Measurements from ENCODE around the gene CNGA3.

Gene CNGA3

DNA sequence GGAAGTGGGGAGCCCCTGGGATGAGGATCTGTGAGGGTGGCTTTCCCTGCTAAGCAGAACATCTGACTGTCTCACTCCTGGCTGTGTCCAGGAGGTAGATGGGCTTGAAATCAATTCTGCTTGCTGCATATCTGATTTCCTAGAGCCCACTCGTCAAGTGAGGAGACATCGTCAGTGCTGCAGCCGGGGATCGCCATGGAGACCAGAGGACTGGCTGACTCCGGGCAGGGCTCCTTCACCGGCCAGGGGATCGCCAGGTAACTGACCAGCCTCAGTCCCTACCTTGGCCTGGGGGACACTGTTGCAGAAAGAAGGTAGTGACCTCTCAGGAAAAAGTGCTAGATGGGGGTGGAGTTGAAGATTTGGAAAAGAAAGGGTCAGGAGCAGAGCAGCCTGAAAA lies 31.3 kb downstream of the CNGA3 start:
- no peak for DNase-seq (ENCODE audit: low read depth)

DNA sequence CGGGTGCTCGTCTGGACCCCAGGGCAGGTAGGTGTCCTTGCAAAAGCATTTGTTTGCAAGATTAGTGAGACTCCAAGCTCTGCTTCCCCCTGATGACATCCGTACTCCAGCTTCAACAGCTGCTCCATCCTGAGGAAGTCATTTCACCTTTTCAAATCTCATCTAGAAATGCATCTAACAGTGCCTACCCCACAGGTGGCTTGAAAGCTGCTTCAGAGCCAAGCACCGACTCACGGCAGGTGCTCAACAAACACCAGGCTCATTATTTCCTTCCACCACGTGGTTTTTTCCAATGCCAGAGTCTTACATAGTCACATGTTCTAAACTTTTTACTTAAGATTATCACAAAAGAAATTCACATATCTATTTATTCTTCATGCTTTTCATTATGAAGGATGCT lies 31.9 kb downstream of the CNGA3 start:
- no peak for DNase-seq (ENCODE audit: low read depth)

DNA sequence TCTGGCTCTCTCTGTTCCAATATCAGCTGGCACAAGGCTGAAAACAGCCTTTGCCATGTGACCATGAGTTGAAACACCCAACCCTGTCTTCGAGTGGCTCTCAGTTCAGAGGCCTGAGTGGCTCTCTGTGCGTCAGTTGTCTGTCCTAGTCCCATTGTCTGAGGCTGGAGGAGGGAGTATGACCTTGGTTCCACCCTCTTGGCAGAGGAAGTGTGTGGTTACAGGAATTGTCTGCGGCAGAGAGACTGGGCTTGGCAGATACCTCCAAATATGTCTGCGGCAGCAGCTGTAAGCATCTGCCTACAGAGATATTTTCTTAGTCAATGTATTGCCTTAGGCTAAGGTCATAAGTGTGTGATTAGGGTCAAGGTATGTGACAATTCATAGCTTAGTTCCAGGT lies 32.6 kb downstream of the CNGA3 start:
- DNase-seq (ENCODE audit: low read depth) = no peak

DNA sequence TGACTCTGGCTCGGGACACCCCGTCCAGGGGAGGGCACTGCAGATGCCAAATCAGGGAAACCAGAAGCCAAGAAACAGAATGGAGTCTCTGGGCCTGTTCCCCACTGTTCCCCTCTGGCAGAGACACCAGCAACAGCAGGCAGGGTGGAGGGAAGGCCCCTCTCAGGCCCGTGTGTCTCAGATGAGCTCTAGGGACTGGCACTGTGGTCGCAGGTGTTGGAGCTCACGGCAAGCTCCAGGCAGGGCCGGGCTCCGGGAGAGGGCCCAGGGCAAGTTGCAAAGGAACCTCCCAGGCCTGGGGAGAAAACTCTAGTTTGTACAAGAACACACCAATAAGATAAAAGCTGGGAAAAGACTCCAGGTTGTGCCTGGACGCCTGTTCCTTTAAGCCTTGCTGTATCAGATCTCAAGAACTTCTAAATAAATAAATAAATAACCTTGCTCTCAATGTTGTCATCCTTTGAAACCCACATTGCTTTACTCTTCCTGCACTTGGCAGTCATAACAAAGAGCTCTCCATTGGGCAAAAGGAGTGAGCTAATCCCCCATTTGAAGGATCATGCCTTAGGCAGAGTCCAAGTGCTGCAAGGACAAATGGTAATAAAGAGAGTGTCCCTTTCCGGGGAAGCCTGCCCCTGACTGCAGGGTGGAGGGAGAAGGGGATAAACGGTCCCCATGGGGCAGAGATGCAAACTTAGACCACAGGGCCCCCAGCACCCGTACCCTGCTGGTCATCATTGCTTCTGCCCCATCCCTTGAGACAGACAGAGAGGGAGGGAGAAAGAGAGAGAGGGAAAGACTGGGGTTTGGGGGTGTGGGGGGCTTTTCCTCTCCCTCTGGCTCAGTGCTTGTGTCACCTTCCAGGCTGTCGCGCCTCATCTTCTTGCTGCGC lies 33.3 kb downstream of the CNGA3 start:
- DNase-seq (ENCODE audit: low read depth) = no peak

DNA sequence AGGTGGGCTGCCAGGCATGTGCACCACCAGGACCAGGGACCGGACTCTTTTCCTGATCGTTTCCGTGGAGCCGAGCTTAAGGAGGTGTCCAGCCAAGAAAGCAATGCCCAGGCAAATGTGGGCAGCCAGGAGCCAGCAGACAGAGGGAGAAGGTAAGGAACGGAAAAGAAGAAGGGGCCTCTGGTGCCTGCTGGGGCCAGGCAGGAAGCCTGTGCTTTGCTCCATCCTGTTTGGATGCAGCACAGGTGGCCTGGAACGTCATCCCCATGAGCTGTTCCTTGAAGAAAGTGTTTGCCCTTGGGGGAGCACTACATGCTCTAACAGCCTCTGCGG lies 33.9 kb downstream of the CNGA3 start:
- DNase-seq (ENCODE audit: low read depth) = no peak

DNA sequence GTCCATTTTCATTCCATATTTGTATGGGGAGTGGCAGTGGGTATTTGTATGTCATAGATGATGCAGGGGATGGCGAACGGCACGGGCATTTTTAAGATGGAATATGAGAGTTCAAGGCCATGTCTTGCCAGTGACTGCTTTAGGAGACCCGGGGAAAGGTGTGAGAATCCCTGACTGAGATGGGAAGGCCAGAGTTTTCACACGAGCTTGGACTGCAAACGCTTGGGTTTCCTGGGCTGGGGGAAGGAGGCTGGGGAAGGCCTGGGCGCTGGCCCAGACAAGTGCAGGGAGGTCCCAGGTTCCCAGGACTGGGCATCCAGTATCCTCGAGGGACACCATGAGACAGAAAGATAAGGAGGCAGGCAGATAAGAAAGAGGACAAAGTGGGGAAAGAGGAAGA lies 35.2 kb downstream of the CNGA3 start:
- no peak for DNase-seq (ENCODE audit: low read depth)

DNA sequence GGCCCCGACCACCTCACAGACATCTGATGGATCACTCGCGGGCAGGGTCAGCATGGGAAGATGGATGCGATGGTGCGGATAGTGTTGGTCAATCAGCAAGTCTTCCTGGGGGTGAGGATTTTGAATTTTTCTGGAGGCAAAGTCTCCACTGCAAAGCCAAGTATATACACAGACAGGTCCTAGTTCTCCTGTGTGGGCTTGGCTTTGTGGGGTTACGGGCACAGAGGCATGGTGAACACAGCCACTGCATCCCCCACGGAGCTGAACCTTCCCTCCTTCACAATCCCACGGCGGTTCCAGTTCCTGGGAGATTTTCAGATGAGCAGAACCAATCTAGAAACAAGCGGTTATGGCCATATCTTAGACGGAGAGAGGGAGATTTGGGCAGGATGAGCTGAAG lies 35.8 kb downstream of the CNGA3 start:
- no peak for DNase-seq (ENCODE audit: low read depth)

DNA sequence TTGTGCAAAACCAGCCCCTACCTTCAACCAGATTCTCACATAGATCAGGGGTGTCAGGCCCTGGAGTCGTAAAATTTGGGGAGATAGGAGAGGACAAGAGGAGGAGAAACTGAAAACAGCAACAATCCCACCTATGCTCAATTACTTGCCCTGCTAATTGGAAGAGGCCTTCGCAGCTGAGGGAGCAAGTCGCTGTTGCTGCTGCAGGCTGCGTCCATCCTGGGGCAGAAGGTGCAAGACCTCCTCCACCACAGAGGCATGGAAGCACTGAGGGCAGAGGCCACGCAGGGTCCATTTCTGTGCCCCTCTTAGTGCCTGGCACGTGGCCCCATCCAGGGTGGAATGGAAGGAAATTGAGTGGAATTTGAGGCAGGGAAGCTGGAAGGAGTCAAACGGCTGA lies 36.5 kb downstream of the CNGA3 start:
- no peak for DNase-seq (ENCODE audit: low read depth)

DNA sequence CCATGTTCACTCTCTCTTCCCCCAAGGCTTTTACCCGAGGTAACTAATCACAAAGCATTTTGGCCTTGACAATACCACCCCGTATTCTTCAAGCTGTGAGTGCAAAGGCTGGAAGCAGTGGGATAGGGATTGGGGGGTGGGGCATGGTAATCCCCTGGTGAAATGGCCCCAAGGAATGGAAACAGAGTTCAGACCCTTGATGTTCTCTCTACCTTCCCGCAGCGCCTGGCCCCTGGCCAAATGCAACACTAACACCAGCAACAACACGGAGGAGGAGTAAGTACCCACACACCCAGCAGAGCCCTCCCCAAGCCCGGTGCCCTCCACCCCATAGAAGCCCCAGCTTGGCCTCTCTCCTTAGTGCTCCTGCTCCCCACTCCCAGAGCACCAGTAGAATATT lies 36.9 kb downstream of the CNGA3 start:
- DNase-seq (ENCODE audit: low read depth) = no peak

DNA sequence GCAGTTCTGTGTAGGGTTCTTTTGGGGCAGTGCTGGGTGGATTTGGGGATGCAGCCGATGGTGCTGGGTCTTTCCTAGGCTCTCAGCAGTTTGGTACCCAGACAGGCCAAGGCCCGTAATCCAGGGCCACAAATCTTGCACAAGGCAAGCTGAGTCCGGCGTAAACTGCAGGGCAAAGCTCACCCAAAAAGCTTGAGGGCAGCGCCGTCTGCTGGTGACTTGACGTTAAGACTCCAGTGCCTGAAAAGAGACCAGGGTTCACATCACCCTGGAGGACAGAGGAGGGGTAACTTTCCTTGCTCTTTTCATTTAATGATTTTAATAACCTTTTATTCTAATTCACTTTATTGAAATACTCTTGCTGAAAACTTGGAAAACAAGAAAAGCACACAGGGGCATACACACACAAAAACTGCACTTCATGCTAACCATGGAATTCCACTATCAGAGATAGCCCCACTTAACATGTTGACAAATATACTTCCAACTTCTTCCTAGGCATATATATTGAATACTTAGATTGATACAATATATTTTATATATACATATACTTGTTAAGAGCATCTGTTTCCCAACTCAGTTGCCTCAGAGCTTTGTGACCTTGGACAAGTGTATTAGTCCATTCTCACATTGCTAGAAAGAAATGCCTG lies 38.9 kb downstream of the CNGA3 start:
- DNase-seq (ENCODE audit: low read depth) = peak; percentile 61

DNA sequence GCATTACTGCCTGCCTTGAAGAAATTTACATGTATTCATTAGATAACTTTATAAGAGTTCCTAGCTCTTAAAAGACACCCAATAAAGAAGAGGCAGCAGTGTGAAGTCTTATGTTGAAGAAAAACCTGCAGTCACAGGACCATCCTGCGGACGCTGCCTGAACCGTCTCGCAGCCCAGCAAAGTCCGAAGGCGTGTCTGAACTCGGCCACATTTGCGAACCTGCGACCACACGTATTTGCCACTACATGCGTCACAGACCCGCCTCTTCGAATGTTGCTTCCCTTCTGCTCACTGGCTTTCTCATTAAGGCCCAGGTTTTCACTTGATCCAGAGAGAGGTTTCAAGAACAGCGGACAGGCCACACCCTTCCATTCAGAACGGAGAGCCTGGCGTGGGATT lies 41.2 kb downstream of the CNGA3 start:
- DNase-seq (ENCODE audit: low read depth) = no peak

DNA sequence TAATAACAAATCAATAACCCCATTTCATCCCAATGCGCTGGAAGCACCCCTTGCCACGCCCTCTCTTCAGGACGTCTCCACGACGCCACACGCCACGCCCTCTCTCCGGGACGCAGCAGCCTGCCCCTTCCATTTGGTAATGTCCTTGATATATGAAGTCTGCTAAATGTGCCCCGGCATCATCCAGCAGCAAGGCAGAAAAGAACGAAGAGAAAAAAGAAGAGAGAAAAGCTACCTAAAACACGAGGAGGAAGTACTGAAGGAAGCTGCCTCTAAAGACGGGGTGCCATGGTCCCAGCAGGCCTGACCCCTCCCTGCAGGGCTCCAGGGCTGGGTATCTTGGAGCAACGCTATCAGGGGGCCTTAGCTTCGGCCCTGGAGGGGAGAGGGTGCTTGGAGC lies 41.8 kb downstream of the CNGA3 start:
- DNase-seq (ENCODE audit: low read depth) = no peak

DNA sequence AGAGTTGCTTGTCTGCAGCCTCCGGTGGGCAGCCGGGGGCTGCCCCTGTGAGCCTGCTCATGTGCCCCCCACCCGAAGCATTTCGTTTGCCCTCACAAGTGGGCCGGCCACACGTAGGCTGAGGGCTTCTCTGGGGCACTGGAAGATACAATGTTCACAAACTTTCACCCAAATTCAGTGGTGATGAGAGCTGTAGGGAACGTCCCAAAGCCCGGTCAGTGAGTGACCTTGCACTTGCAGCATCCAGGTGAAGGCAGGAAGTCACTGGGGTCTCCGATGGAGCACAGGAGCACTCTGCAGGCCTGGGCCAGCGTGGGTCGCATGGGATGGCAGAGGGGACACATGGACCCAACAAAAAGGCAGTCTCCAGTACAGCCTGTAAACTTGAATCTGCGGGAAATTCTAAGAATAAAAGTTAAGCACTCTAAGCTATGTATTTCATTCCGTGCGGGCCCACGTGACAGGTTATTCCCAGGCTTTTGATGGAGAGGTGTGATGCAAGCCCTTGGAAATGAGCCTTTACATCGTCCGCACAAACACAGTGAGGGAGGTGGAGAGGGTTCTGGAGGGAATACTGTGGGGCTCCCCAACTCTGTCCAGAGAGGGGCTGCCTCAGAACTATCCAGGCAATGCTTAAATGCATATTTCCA lies 42.5 kb downstream of the CNGA3 start:
- no peak for DNase-seq (ENCODE audit: low read depth)

DNA sequence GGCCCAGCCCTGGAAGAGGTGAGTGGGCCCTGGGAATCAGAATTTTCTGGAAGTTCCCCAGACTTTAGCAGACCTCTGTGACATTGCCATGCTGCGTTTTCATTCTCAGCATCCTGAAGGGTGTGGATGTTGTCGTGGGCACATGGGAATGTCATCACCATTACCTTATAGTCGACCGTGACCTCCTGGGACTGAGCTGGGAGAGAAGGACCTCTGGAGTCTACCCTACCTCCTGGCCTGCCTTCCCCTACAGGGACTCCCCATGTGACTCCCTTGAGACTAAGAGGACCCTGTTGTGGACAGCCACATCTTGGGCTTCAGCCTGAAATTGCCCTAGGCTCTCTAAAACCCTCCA lies 43.0 kb downstream of the CNGA3 start:
- no peak for DNase-seq (ENCODE audit: low read depth)

DNA sequence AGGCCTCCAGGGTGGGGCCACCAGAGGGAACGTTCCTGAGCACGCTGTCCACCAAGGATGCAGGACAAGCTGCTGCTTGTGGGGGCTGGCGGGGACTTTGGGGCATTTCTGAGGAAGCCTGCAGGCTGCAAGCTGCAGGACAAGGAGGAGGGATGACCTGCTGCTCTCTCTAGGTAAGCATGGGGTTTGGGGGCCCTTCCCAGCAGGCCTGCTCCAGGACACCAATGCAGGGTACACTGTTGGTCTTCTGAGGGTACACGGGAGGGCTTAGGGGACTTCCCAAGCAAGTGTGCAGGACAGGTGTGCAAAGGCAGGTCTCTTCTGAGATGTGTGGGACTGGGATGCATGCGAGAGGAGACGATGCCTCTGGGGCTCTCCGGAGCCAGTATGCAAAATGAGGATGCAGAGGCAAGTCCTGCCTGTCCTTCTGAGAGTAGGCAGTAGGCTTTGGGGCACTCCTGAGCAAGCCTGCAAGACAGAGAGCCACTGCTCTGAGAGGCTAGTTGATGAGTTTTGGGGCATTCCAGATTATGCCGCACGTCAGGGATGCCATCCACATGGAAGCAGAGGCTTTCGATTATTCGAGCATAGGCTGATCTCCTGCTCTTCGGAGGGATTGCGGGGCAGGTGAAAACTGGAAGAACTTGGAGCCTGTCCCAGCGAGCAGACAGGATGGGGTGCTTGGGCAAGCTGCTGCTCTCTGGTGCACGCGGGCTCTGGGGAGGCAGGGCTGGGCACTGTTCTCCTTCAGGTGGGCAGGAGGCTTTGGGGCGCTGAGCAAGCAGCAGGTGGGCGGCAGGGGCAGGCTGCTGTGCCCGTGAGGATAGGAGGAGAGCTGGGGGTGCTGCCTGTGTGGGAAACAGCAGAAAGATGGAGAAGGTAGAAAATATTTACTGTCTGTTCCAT lies 44.6 kb downstream of the CNGA3 start:
- DNase-seq (ENCODE audit: low read depth) = no peak

DNA sequence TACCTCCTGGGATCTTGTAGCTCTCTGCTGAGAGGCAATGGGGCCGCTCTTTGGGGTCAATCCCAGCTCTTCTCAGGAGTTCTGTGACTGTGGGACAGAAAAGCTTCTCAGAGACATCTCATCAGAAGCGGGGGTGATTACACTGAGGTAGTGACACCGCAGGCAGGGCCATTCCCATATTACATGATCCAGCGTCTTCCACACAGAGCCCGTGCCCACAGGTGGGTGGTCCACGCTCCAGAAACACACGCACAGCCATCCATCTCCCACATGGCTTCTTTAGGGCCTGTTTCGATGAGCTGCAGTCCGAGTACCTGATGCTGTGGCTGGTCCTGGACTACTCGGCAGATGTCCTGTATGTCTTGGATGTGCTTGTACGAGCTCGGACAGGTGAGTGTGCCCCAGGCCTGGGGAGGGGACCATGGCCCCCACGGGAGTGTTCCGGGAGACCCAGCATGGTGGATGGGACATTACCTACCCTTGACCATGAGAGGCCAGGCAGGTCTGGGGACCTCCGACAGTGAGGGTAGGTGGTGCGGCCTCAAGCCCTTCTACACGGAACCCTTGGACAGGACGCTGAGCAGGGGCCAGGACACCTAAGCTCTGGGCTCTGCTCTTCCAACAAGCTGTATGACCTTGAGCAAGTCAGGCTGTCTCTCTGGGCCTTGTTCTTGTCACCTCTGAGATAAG lies 45.5 kb downstream of the CNGA3 start:
- no peak for DNase-seq (ENCODE audit: low read depth)

DNA sequence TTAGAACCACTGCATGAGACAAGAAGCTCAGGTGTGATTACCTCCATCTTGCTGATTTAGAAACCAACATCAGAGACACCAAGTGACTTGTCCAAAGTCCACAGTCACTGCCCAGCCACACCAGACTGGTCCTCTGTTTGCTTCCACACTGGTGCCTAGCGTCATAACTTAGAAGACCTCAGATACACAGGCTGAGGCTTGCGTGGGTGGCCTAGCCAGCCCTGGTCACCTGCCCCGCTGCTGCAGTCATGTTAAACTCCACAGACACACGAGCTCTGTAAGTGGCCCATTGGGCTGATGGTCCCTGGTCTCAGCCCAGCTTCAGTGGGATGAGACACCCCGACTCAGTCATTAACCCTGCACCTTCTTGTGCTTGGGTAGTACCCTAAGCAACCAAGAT lies 47.1 kb downstream of the CNGA3 start:
- no peak for DNase-seq (ENCODE audit: low read depth)

DNA sequence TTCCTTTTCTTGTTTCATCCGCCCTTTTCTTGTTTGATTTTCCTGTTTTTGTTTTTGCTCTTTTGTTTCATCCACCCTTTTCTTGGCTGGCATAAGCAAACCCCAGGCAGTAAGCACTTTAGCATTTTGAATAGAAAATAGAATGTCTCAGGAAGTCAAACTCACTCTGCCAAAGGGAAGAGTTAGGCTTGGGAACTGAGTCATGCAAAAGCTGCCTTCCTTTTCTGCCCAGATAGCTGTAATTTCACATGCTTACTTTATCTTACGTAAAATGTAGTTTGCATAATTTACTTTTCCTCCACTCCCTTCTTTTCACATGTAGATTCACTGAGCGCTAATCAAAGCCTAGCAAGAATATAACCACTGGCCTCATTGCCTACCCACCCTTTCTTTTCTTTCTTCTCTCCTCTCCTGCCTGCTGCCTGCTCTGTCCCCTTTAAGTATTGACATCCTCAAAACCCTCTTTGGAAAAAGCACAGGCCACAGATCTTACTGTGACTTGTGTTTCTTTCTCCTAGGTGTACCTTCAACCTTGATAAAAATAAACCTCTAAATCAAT lies 48.4 kb downstream of the CNGA3 start:
- DNase-seq (ENCODE audit: low read depth) = no peak

DNA sequence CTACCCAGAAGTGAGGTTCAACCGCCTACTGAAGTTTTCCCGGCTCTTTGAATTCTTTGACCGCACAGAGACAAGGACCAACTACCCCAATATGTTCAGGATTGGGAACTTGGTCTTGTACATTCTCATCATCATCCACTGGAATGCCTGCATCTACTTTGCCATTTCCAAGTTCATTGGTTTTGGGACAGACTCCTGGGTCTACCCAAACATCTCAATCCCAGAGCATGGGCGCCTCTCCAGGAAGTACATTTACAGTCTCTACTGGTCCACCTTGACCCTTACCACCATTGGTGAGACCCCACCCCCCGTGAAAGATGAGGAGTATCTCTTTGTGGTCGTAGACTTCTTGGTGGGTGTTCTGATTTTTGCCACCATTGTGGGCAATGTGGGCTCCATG lies 49.7 kb downstream of the CNGA3 start:
- DNase-seq (ENCODE audit: low read depth) = no peak

DNA sequence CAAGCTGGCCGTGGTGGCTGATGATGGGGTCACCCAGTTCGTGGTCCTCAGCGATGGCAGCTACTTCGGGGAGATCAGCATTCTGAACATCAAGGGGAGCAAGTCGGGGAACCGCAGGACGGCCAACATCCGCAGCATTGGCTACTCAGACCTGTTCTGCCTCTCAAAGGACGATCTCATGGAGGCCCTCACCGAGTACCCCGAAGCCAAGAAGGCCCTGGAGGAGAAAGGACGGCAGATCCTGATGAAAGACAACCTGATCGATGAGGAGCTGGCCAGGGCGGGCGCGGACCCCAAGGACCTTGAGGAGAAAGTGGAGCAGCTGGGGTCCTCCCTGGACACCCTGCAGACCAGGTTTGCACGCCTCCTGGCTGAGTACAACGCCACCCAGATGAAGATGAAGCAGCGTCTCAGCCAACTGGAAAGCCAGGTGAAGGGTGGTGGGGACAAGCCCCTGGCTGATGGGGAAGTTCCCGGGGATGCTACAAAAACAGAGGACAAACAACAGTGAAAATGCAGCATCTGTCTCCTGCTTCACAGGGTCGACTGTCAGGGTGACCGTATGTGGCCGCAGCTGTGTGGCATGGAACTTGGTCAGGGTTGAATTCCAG lies 50.6 kb downstream of the CNGA3 start:
- DNase-seq (ENCODE audit: low read depth) = no peak

DNA sequence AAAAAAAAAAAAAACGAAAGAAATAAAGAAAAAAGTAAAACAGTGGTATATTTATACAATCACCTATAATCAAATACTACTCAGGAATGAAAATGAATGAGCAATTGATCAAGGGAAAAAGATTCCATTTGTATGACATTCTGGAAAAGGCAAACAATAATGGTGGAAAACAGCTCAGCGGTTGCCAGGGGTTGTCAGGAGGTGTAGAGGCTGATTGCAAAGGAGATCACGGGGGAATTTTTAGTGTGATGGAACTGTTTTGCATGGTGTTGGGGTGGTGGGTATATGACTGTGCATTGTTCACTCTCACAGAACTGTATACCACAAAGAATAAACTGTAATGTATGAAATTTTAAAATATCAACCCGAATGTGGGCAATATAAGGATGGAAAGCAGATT lies 52.9 kb downstream of the CNGA3 start:
- DNase-seq (ENCODE audit: low read depth) = no peak

Data from stimulated activated CD8-positive, alpha-beta memory T cell treated with anti-CD3 and anti-CD28 coated beads, Interleukin-4, amount 100 ng/mL, for 24 hours (primary cell).